B cell (primary cell): ENCODE results near the gene RABGAP1L. TPM values are rescaled to one million over a fixed set of nuclear protein-coding genes. Genes with fewer than 3 reads are reported as not detected.

ENCODE experiments used
- ATAC-seq: fragments of 200-7000 bp; cut with Tn5 transposase; one replicate; pipeline ENCODE4 v1.10.0; 2021; ENCODE audit warnings: low read depth, mild to moderate bottlenecking, moderate number of reproducible peaks, moderate library complexity
- CTCF ChIA-PET: fragments of 350-600 bp; sonication (Branson Sonifier 250); formaldehyde crosslinking; loops from one replicate; lab custom pipeline; 2021; ENCODE audit warnings: antibody characterized with exemption, inconsistent platforms; lab: Charles Lee
- POLR2A ChIA-PET: fragments of 350-600 bp; sonication (Branson Sonifier 250); formaldehyde crosslinking; loops from one replicate; lab custom pipeline; 2021; ENCODE audit warnings: antibody characterized with exemption; lab: Charles Lee
- DNase-seq: peaks from one replicate; pipeline ENCODE4 v3.0.0; 2013
- H2AFZ ChIP-seq: 2 replicates; pipeline ENCODE4 v1.6.1; 2012; ENCODE audit warnings: mild to moderate bottlenecking, low read depth, low read length; ENCODE audit not compliant: insufficient read depth, poor library complexity, severe bottlenecking
- H3K27ac ChIP-seq, 2 donors: 1 replicate in 1 of 2; 2 replicates in 1 of 2; pipeline ENCODE4 v1.5.1; 2012 to 2013; ENCODE audit warnings: low read length in 2 of 2, mild to moderate bottlenecking in 2 of 2, moderate library complexity in 1 of 2
- H3K27me3 ChIP-seq, 4 experiments: fragments of 200-600 bp in 1 of 4; sonication (generic) in 1 of 4; replicated peaks in 1 of 4; 1 replicate in 2 of 4; 2 replicates in 2 of 4; pipeline versions ENCODE4 v1.6.1 to v1.7.0; 2013 to 2016; ENCODE audit warnings: low read length in 3 of 4, mild to moderate bottlenecking in 2 of 4, mixed read lengths in 1 of 4, moderate library complexity in 1 of 4; ENCODE audit not compliant: insufficient read depth in 4 of 4, control insufficient read depth in 3 of 4; ENCODE audit errors: control extremely low read depth in 1 of 4
- H3K36me3 ChIP-seq, 2 experiments: replicated peaks in 1 of 2; 1 replicate in 1 of 2; 2 replicates in 1 of 2; pipeline versions ENCODE4 v1.6.1 to v1.7.1; 2013; ENCODE audit warnings: low read length in 1 of 2; ENCODE audit not compliant: insufficient read depth in 2 of 2, control insufficient read depth in 1 of 2; ENCODE audit errors: control extremely low read depth in 1 of 2, extremely low read depth in 1 of 2
- H3K4me1 ChIP-seq, 2 donors: fragments of 200-600 bp in 1 of 2; sonication (generic) in 1 of 2; 1 replicate in 1 of 2; 2 replicates in 1 of 2; pipeline versions ENCODE4 v1.5.1 to v1.6.1; 2013 to 2017; ENCODE audit warnings: low read length in 2 of 2; ENCODE audit not compliant: control insufficient read depth in 2 of 2, insufficient read depth in 2 of 2
- H3K4me2 ChIP-seq: replicated peaks from 2 replicates; pipeline ENCODE3; 2012; ENCODE audit warnings: mild to moderate bottlenecking, low read depth, low read length; ENCODE audit not compliant: poor library complexity, severe bottlenecking
- H3K4me3 ChIP-seq, 5 experiments: fragments of 200-600 bp in 1 of 5; sonication (generic) in 1 of 5; 1 replicate in 3 of 5; 2 replicates in 2 of 5; pipeline versions ENCODE4 v1.5.1 to v1.7.0; 2011 to 2016; ENCODE audit warnings: low read length in 4 of 5, mild to moderate bottlenecking in 4 of 5, low read depth in 2 of 5, control low read depth in 1 of 5, moderate library complexity in 1 of 5; ENCODE audit not compliant: insufficient read depth in 1 of 5; ENCODE audit errors: control extremely low read depth in 1 of 5, extremely low read depth in 1 of 5
- H3K79me2 ChIP-seq: fragments of 200-600 bp; sonication (generic); one replicate; pipeline ENCODE4 v1.6.0; 2016; ENCODE audit warnings: low read length; ENCODE audit not compliant: control insufficient read depth, insufficient read depth
- H3K9ac ChIP-seq: fragments of 200-600 bp; sonication (generic); 2 replicates; pipeline ENCODE4 v1.6.1; 2017; ENCODE audit warnings: mild to moderate bottlenecking, low read length, moderate library complexity
- H3K9me3 ChIP-seq, 3 donors: one replicate each; pipeline versions ENCODE4 v1.6.1 to v1.7.1; 2013; ENCODE audit warnings: low read length in 2 of 3; ENCODE audit not compliant: control insufficient read depth in 2 of 3, insufficient read depth in 1 of 3; ENCODE audit errors: control extremely low read depth in 1 of 3
- H4K20me1 ChIP-seq: 2 replicates; pipeline ENCODE4 v1.6.0; 2012; ENCODE audit warnings: mild to moderate bottlenecking, low read length; ENCODE audit not compliant: insufficient read depth, control insufficient read depth, poor library complexity, severe bottlenecking
- H3K27ac Mint-ChIP-seq: one replicate; pipeline ENCODE4 v1.8.0; 2021; ENCODE audit warnings: mixed read lengths
- H3K27me3 Mint-ChIP-seq: one replicate; pipeline ENCODE4 v1.8.0; 2021; ENCODE audit warnings: mixed read lengths
- H3K4me1 Mint-ChIP-seq: one replicate; pipeline ENCODE4 v1.8.0; 2021; ENCODE audit warnings: mixed read lengths
- H3K4me3 Mint-ChIP-seq: one replicate; pipeline ENCODE4 v1.8.0; 2021; ENCODE audit warnings: mixed read lengths
- H3K9me3 Mint-ChIP-seq: one replicate; pipeline ENCODE4 v1.8.0; 2022; ENCODE audit warnings: mixed read lengths; ENCODE audit not compliant: insufficient read depth
- CTCF ChIP-seq: fragments of 200-600 bp; IDR thresholded peaks from one replicate; pipeline ENCODE4 v1.8.0; 2022; ENCODE audit warnings: antibody characterized with exemption, mild to moderate bottlenecking
- EZH2 ChIP-seq: IDR thresholded peaks from 2 replicates; pipeline ENCODE4 v1.6.1; 2012; ENCODE audit warnings: borderline replicate concordance, low read depth, mild to moderate bottlenecking, moderate library complexity, low read length; ENCODE audit not compliant: insufficient read depth, poor library complexity, severe bottlenecking
- WGBS: methylation state at CpG from one replicate; pipeline ENCODE4 v1.1.5; 2013; ENCODE audit warnings: missing lambda C conversion rate; ENCODE audit not compliant: insufficient coverage; 5-methylcytosine and 5-hydroxymethylcytosine counted together
- intact Hi-C: fragments of 100-400 bp; cut with micrococcal nuclease; formaldehyde crosslinking; loops from one replicate; pipeline ENCODE4 v1.10.0; 2022
- polyA plus RNA-seq: library from polyadenylated mRNA; depleted of rRNA; stranded (reverse); fragments of >200 nt; gene quantifications from 2 replicates; pipeline ENCODE4 v1.2.3, GENCODE V29; 2012
- total RNA-seq, 2 donors: library from RNA; stranded (reverse); fragments of 120-200 nt in 1 of 2; gene quantifications; 1 replicate in 1 of 2; 2 replicates in 1 of 2; pipeline versions ENCODE4 v1.2.3 to v1.2.4, GENCODE V29; 2013 to 2022

Gene RABGAP1L
- total and polyA plus RNA-seq, 2 donors (not counting 1 experiment from before 2014, with no cell fraction given) = 34.9 to 159 TPM

GRCh38 chr1:174406421-174406820 lies 247.1 kb downstream of the RABGAP1L start:
- Histone ChIP-seq H3K27me3 (no peaks in the 10 kb centered on the region), H3K79me2 (peaks cover 5% of the 10 kb centered on the region), H3K9ac (no peak overlapping the region), H3K27ac (no peak overlapping the region), H3K36me3 (peaks cover 0 to 4% of the 10 kb centered on the region in 2 experiments), H3K4me2 (no peak overlapping the region), H3K4me1 (no peaks in the 10 kb centered on the region), H3K4me3 (no peak overlapping the region), H3K9me3 (no peaks in the 10 kb centered on the region), H4K20me1 (peaks cover 2% of the 10 kb centered on the region), H2AFZ (no peak overlapping the region)
- DNase-seq (no peak), ATAC-seq (no peak)
- H3K9me3 Mint-ChIP-seq = peaks cover 4% of the 10 kb centered on the region
- CTCF ChIA-PET = no interaction called here
- no peak for TF ChIP-seq EZH2
- TF ChIP-seq CTCF = no peak
- no peak overlapping the region for H3K4me3 Mint-ChIP-seq
- intact Hi-C loops = no loop called here
- WGBS = 100% methylated on average over 2 of the region's 4 CpGs
- no peaks in the 10 kb centered on the region for H3K27me3 Mint-ChIP-seq
- H3K27ac Mint-ChIP-seq = no peak overlapping the region
- H3K4me1 Mint-ChIP-seq = peaks cover 22% of the 10 kb centered on the region
- POLR2A ChIA-PET = no interaction called here

- TF ChIP-seq CTCF (no peak), EZH2 (no peak)
- H3K9ac ChIP-seq = no peak overlapping the region
- peaks cover 6% of the 10 kb centered on the region for H3K79me2 ChIP-seq
- DNase-seq = no peak
- Mint-ChIP-seq H3K4me3 (no peak overlapping the region), H3K27me3 (no peaks in the 10 kb centered on the region), H3K27ac (no peak overlapping the region), H3K9me3 (peaks cover 10% of the 10 kb centered on the region), H3K4me1 (peaks cover 24% of the 10 kb centered on the region)
- no peaks in the 10 kb centered on the region for H3K4me1 ChIP-seq
- ChIA-PET CTCF (no interaction called here), POLR2A (no interaction called here)
- no peak overlapping the region for H2AFZ ChIP-seq
- peaks cover 6% of the 10 kb centered on the region for H4K20me1 ChIP-seq
- no peak for ATAC-seq
- H3K27me3 ChIP-seq = no peaks in the 10 kb centered on the region
- peaks cover 0 to 4% (median 2%) of the 10 kb centered on the region in 3 donors for H3K9me3 ChIP-seq
- no peak overlapping the region for H3K27ac ChIP-seq
- peaks cover 0 to 1% of the 10 kb centered on the region in 2 experiments for H3K36me3 ChIP-seq
- intact Hi-C loops = no loop called here
- no peak overlapping the region for H3K4me2 ChIP-seq
- no peak overlapping the region for H3K4me3 ChIP-seq
- 100% methylated on average over 1 of the region's 3 CpGs for WGBS
Observed at GRCh38 chr1:174407665-174408064, 248.3 kb downstream of the RABGAP1L start.
